Stimulated activated CD8-positive, alpha-beta memory T cell treated with anti-CD3 and anti-CD28 coated beads, Interleukin-2, amount 100 ng/mL, for 48 hours (primary cell): Measurements from ENCODE around the gene LSM12.
A peak's percentile ranks its signal among the peaks of the same experiment; 100 is the strongest.

Source experiments
- DNase-seq, 2 donors: peaks; one replicate each; pipeline ENCODE4 v3.0.0-alpha.2; 2020; ENCODE audit warnings: low read depth in 2 of 2

The LSM12 gene

GRCh38 chr17:44095647-44096496 is 29.4 kb upstream of the LSM12 start:
- DNase-seq, result no peak

- DNase-seq, result no peak
Observed at GRCh38 chr17:44095388-44095646, 28.8 kb upstream of the LSM12 start.

GRCh38 chr17:44094701-44095387 is 28.4 kb upstream of the LSM12 start:
- DNase-seq, result no peak

- DNase-seq, result no peak
Observed at GRCh38 chr17:44093231-44093900, 26.9 kb upstream of the LSM12 start.

- DNase-seq, result no peak
Observed at GRCh38 chr17:44092051-44092450, 25.6 kb upstream of the LSM12 start.

- DNase-seq, result no peak
Observed at GRCh38 chr17:44091200-44091997, 24.9 kb upstream of the LSM12 start.

GRCh38 chr17:44088254-44088653 is 21.8 kb upstream of the LSM12 start:
- DNase-seq, result no peak

- no peak for DNase-seq
Observed at GRCh38 chr17:44087319-44087718, 20.8 kb upstream of the LSM12 start.

- DNase-seq, result peak in 1 of 2 donors; percentile 32
Observed at GRCh38 chr17:44086364-44087311, 20.2 kb upstream of the LSM12 start.

GRCh38 chr17:44085908-44086307 is 19.4 kb upstream of the LSM12 start:
- DNase-seq, result no peak

- no peak for DNase-seq
Observed at GRCh38 chr17:44084921-44085320, 18.4 kb upstream of the LSM12 start.

GRCh38 chr17:44084131-44084538 is 17.7 kb upstream of the LSM12 start:
- peak; percentile 32 to 40 for DNase-seq

- no peak for DNase-seq
Observed at GRCh38 chr17:44083250-44083849, 16.9 kb upstream of the LSM12 start.

- DNase-seq, result no peak
Observed at GRCh38 chr17:44082256-44082927, 15.9 kb upstream of the LSM12 start.

GRCh38 chr17:44081681-44082080 is 15.2 kb upstream of the LSM12 start:
- no peak for DNase-seq

GRCh38 chr17:44079877-44080821 is 13.7 kb upstream of the LSM12 start:
- no peak for DNase-seq

GRCh38 chr17:44078412-44078811 is 11.9 kb upstream of the LSM12 start:
- no peak for DNase-seq

GRCh38 chr17:44077595-44077909 is 11.1 kb upstream of the LSM12 start:
- no peak for DNase-seq
